ENCODE measurements around the gene GALNT4.
A peak's percentile ranks its signal among the peaks of the same experiment; 100 is the strongest.

Gene GALNT4

DNA sequence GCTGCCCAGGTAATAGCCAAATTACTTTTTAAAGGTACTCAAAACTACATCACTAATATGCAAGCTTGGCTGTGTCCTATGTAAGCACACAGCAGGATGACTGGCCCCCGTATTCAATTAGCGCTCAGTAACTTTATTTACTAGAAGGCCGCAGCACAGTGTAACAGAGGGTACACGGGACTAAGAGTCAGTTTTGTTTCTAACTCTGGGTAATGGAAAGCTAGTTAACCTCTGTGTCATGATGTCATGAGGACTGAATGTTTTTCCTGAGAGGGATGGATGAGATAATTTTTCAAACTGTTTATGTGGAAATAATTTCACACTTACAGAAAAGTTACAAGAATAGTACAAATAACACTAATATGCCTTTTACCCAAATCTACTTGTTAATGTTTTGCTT, 27.1 kb downstream of the GALNT4 start:
- no peak overlapping the region for H3K4me3 ChIP-seq (replicated peaks in 1 of 2; ENCODE audit: low read depth in 2 of 2, low read length in 2 of 2)
- TF ChIP-seq, protein P1, sequence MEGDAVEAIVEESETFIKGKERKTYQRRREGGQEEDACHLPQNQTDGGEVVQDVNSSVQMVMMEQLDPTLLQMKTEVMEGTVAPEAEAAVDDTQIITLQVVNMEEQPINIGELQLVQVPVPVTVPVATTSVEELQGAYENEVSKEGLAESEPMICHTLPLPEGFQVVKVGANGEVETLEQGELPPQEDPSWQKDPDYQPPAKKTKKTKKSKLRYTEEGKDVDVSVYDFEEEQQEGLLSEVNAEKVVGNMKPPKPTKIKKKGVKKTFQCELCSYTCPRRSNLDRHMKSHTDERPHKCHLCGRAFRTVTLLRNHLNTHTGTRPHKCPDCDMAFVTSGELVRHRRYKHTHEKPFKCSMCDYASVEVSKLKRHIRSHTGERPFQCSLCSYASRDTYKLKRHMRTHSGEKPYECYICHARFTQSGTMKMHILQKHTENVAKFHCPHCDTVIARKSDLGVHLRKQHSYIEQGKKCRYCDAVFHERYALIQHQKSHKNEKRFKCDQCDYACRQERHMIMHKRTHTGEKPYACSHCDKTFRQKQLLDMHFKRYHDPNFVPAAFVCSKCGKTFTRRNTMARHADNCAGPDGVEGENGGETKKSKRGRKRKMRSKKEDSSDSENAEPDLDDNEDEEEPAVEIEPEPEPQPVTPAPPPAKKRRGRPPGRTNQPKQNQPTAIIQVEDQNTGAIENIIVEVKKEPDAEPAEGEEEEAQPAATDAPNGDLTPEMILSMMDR (IDR thresholded peaks at IDR 0.05; ENCODE audit: low read depth, low read length), result no peak
- peak in 1 of 2 donors; percentile 40 for DNase-seq (ENCODE audit: low read depth in 2 of 2)

GRCh38 chr12:89497005-89497404, 27.6 kb downstream of the GALNT4 start:
- no peak overlapping the region for H3K4me3 ChIP-seq (replicated peaks in 1 of 2; ENCODE audit: low read depth in 2 of 2, low read length in 2 of 2)
- peak in 1 of 2 donors; percentile 72 for DNase-seq (ENCODE audit: low read depth in 2 of 2)
- TF ChIP-seq, protein P1 (IDR thresholded peaks at IDR 0.05; ENCODE audit: low read depth, low read length), result no peak

- no peak overlapping the region for H3K4me3 ChIP-seq (replicated peaks in 1 of 2; ENCODE audit: low read depth in 2 of 2, low read length in 2 of 2)
- peak in 1 of 2 donors; percentile 62 for DNase-seq (ENCODE audit: low read depth in 2 of 2)
- TF ChIP-seq, protein P1 (IDR thresholded peaks at IDR 0.05; ENCODE audit: low read depth, low read length), result no peak
These were observed 30.0 kb downstream of the GALNT4 start for GRCh38 chr12:89494411-89495231.

DNA sequence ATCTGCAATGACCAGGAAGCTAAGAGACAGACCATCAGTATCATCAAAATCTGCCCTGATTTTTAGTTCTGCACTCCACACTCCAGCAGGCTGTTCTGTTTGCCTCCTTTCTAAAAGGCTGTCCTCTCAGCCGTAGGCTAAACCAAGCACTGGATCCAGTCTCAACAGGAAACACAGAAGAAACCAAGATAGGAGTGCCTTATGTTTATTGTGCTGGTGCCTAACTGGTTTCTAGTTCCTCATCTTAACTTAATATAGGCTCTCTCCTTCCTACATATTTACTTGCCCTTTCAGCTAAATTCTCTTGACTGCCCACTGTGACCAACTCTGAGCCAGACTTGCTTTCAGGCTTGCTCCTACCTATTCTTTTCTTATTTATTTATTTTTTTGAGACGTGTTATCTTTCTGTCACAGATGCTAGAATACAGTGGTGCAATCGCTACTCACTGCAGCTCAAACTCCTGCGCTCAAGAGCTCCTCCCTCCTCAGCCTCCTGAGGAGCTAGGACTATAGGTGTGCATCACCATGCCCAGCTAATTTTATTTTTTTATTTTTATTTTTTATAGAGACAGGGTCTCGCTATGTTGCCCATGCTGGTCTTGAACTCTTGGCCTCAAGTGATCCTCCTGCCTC, 30.8 kb downstream of the GALNT4 start:
- TF ChIP-seq, protein P1 (IDR thresholded peaks at IDR 0.05; ENCODE audit: low read depth, low read length), result no peak
- no peak for DNase-seq (ENCODE audit: low read depth in 2 of 2)
- H3K4me3 ChIP-seq (replicated peaks in 1 of 2; ENCODE audit: low read depth in 2 of 2, low read length in 2 of 2), result no peak overlapping the region

DNA sequence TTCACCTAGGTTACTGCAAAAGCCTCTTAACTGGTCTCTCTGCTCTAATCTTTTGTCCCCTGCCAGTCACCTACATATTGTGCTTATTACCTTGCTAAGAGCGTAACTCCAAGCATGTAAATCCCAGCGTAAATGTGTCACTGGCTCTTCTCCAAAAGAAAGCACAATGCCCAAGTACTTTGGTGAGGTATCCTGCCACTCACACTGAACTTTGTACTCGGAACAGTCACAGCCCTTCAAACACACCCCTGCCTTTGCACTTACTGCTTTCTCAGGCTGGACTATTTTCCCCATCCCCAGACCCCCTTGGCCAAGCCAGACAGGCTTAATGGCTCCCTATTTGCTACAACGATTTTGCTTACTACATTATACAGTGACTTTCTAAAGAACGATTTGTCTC, 31.7 kb downstream of the GALNT4 start:
- DNase-seq (ENCODE audit: low read depth in 2 of 2), result no peak
- H3K4me3 ChIP-seq (replicated peaks in 1 of 2; ENCODE audit: low read depth in 2 of 2, low read length in 2 of 2), result no peak overlapping the region

DNA sequence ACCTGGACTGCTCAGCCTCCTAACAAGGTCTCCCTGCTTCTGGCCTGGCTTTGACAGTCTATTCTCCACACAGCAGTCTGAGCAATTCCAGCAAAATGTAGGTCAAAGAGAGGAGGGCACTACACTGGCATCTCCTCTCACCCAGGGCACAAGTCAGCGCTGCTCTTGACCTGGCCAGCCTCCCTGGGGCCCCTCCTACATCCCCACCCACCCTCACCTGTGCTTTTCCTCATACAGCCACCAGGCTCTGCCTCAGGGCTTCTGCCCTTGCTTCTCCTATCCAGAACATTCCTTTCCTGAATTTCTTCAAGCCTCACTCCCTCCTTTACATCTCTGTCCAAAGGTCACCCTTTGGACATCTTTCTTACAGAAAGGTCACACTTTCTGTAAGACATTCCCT, 33.7 kb downstream of the GALNT4 start:
- DNase-seq (ENCODE audit: low read depth in 2 of 2), result no peak
- no peak overlapping the region for H3K4me3 ChIP-seq (replicated peaks in 1 of 2; ENCODE audit: low read depth in 2 of 2, low read length in 2 of 2)
- TF ChIP-seq, protein P1 (IDR thresholded peaks at IDR 0.05; ENCODE audit: low read depth, low read length), result no peak

More for the DNA sequence above, 31.7 kb downstream of the GALNT4 start:
- TF ChIP-seq, protein P1 (IDR thresholded peaks at IDR 0.05; ENCODE audit: low read depth, low read length), result no peak
